OCI-LY3 (cell line): ENCODE measurements around the gene PPP2R2C.

Experiments
- EZH2phosphoT487 ChIP-seq: fragments of 200-600 bp; shearing (Covaris generic); IDR thresholded peaks from 2 replicates; pipeline ENCODE4 v1.6.1; 2018; ENCODE audit warnings: antibody characterized with exemption, mixed run types, low read depth
- TF ChIP-seq, protein P1 (sequence below): fragments of 200-600, 300-600 bp; sonication (generic); IDR thresholded peaks from 2 replicates; pipeline ENCODE4 v1.5.1; 2014; ENCODE audit warnings: antibody characterized with exemption, low read length, low read depth

DNA sequence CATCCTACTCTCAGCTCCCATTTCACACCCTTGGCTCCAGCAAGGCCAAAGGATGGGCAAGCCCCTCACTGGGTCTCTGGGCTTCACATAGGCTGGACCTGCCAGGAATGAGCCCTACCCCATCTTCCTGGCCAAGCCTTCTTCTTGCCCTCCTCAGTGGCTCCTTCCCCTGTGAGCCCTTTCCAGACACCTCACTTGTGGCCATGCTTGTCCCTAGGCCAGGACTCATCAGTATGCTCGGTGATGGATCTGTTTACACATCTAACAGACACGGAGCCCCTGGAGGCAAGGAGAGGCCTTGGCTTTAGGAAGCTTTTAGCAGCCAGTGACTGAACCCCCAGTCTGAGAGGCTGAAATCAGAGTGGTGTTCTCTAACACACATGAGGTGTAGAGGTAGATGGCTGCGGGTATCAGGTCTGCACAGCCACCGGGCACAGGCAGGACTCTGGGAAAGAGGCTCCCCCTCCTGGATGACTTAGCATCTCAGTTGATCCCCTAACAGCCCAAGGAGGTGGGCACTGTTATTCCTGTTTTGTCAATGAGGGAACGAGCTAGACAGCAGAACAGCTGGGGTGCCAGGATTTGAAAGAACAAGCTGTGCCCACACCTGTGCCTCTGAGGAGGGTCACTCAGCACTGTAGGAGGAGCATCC is 44.8 kb downstream of the PPP2R2C start:
- TF ChIP-seq, protein P1, sequence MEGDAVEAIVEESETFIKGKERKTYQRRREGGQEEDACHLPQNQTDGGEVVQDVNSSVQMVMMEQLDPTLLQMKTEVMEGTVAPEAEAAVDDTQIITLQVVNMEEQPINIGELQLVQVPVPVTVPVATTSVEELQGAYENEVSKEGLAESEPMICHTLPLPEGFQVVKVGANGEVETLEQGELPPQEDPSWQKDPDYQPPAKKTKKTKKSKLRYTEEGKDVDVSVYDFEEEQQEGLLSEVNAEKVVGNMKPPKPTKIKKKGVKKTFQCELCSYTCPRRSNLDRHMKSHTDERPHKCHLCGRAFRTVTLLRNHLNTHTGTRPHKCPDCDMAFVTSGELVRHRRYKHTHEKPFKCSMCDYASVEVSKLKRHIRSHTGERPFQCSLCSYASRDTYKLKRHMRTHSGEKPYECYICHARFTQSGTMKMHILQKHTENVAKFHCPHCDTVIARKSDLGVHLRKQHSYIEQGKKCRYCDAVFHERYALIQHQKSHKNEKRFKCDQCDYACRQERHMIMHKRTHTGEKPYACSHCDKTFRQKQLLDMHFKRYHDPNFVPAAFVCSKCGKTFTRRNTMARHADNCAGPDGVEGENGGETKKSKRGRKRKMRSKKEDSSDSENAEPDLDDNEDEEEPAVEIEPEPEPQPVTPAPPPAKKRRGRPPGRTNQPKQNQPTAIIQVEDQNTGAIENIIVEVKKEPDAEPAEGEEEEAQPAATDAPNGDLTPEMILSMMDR: no peak
- no peak for TF ChIP-seq EZH2phosphoT487
